ENCODE results near the gene ERICH4.
"Not testable (repeated sequence)": the region's sequence is repeated elsewhere in the genome, so short reads cannot be mapped to it uniquely, and the experiment has no call there.

Gene ERICH4

DNA sequence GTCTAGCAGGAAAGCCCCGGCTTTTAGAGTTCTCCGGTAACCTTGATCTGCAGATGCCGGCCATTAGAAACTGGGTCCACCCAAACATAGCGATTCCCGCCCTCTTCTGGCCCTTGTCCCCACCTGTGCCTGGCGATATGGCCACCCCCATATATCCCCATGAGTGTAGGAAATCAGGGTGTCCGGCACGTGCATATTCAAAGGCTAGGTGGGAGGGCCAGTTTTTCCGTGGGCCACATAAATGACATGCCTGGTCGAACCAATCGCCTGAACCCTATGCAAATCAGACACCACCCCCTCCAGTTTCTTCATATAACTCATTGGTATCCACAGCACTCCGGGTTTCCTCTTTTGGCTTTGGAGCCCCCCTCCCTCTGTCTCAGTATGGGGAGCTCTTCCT lies 37.4 kb downstream of the ERICH4 start:
- DNase-seq, result no peak

GRCh38 chr19:41484822-41485221 lies 41.9 kb downstream of the ERICH4 start:
- no peak for DNase-seq

GRCh38 chr19:41486953-41487352 lies 44.0 kb downstream of the ERICH4 start:
- not testable (repeated sequence) for DNase-seq

DNA sequence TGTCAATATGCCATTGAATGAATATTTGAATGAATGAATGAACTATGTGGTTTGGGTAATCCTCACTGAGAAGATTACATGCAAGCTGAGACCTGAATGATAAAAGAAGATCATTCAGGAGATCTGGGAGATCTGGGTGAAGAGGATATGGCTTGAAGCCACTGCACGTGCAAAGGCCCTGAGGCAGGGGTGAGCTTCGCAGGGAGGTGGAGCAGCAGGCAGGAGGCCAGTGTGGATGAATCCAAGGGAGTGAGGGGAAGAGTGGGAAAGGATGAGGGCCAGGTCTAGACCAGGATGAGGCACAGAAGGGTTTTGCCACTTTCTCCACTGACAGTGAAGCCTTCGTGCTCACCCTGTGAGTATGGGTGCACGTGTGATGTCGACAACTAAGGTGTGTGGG lies 49.9 kb downstream of the ERICH4 start:
- no peak for DNase-seq

All from NCI-H2081 treated with DMSO at 0.1 percent for 48 hours (cell line).